Endothelial cell of umbilical vein (primary cell): ENCODE measurements around the gene METTL5. TPM values are rescaled to one million over a fixed set of nuclear protein-coding genes. Genes with fewer than 3 reads are reported as not detected.
A peak's percentile ranks its signal among the peaks of the same experiment; 100 is the strongest.

Experiments
- BruUV-seq: library from RNA; stranded (reverse); fragments of 400-500 nt; replicated peaks from 2 replicates; lab custom pipeline; 2021; lab: Mats Ljungman, UMichigan
- CTCF ChIA-PET: fragments of 300-600, 350-600 bp; sonication (Branson Sonifier 250); formaldehyde crosslinking; loops from one replicate; lab custom pipeline; 2021; ENCODE audit warnings: antibody characterized with exemption, inconsistent platforms; lab: Charles Lee
- POLR2A ChIA-PET: fragments of 300-600, 350-600 bp; sonication (Branson Sonifier 250); formaldehyde crosslinking; loops from one replicate; lab custom pipeline; 2021; ENCODE audit warnings: antibody characterized with exemption, inconsistent platforms; lab: Charles Lee
- DNase-seq: peaks from one replicate; pipeline ENCODE4 v3.0.0-alpha.2; 2011; ENCODE audit warnings: low read depth, low spot score
- FAIRE-seq: peaks from 2 replicates; lab custom pipeline; 2011; peaks lifted over from hg19 to GRCh38; lab: Jason Lieb, UNC
- H2AFZ ChIP-seq: 2 replicates; pipeline ENCODE4 v1.6.0; 2012; ENCODE audit warnings: low read depth, low read length, control low read depth, inconsistent platforms
- H3K27ac ChIP-seq: 2 replicates; pipeline ENCODE4 v1.5.1; 2011; ENCODE audit warnings: low read depth, mild to moderate bottlenecking, control low read depth, low read length, moderate library complexity; ENCODE audit not compliant: insufficient read depth
- H3K27me3 ChIP-seq, 2 experiments: 2 replicates each; pipeline versions ENCODE4 v1.6.0 to v1.6.1; 2011; ENCODE audit warnings: low read length in 2 of 2, mixed read lengths in 1 of 2; ENCODE audit not compliant: control insufficient read depth in 2 of 2, insufficient read depth in 2 of 2
- H3K36me3 ChIP-seq, 2 experiments: 2 replicates in 1 of 2; 3 replicates in 1 of 2; pipeline ENCODE4 v1.5.1; 2011; ENCODE audit warnings: low read length in 2 of 2, mild to moderate bottlenecking in 1 of 2, moderate library complexity in 1 of 2; ENCODE audit not compliant: control insufficient read depth in 2 of 2, insufficient read depth in 2 of 2; ENCODE audit errors: extremely low read depth in 1 of 2
- H3K4me1 ChIP-seq: 3 replicates; pipeline ENCODE4 v1.5.1; 2011; ENCODE audit warnings: mild to moderate bottlenecking, low read length; ENCODE audit not compliant: control insufficient read depth, insufficient read depth; ENCODE audit errors: extremely low read depth
- H3K4me2 ChIP-seq: 2 replicates; pipeline ENCODE4 v1.6.1; 2011; ENCODE audit warnings: low read length, control low read depth, mixed read lengths; ENCODE audit not compliant: insufficient read depth
- H3K4me3 ChIP-seq, 3 experiments: fragments of 200-600 bp in 1 of 3; sonication (generic), shearing (Covaris generic) in 1 of 3; replicated peaks in 1 of 3; 2 replicates each; pipeline ENCODE4 v1.5.1; 2011 to 2016; ENCODE audit warnings: control low read depth in 3 of 3, low read length in 3 of 3, mild to moderate bottlenecking in 2 of 3, inconsistent platforms in 1 of 3, low read depth in 1 of 3, moderate library complexity in 1 of 3; ENCODE audit not compliant: insufficient read depth in 1 of 3
- H3K79me2 ChIP-seq: 2 replicates; pipeline ENCODE4 v1.6.0; 2012; ENCODE audit warnings: low read length, inconsistent platforms; ENCODE audit not compliant: control insufficient read depth, insufficient read depth
- H3K9ac ChIP-seq: replicated peaks from 2 replicates; pipeline ENCODE3; 2011; ENCODE audit warnings: low read length, control low read depth; ENCODE audit not compliant: insufficient read depth; ENCODE audit errors: extremely low read depth
- H3K9me1 ChIP-seq: replicated peaks from 3 replicates; pipeline ENCODE4 v1.6.0; 2011; ENCODE audit warnings: mild to moderate bottlenecking, low read length; ENCODE audit not compliant: control insufficient read depth, insufficient read depth; ENCODE audit errors: extremely low read depth
- H3K9me3 ChIP-seq: replicated peaks from 2 replicates; pipeline ENCODE4 v1.5.1; 2012; ENCODE audit warnings: low read length, inconsistent platforms; ENCODE audit not compliant: control insufficient read depth, insufficient read depth
- H4K20me1 ChIP-seq: replicated peaks from 2 replicates; pipeline ENCODE3; 2011; ENCODE audit warnings: mild to moderate bottlenecking, low read length; ENCODE audit not compliant: control insufficient read depth, insufficient read depth; ENCODE audit errors: extremely low read depth
- CTCF ChIP-seq, 2 donors: IDR thresholded peaks; 1 replicate in 1 of 2; 2 replicates in 1 of 2; pipeline ENCODE4 v1.5.1; 2011; ENCODE audit warnings: low read length in 2 of 2, mild to moderate bottlenecking in 2 of 2, moderate library complexity in 2 of 2, control low read depth in 1 of 2, inconsistent platforms in 1 of 2, low read depth in 1 of 2; ENCODE audit not compliant: insufficient read depth in 1 of 2; ENCODE audit errors: extremely low read depth in 1 of 2
- EZH2 ChIP-seq: IDR thresholded peaks from 2 replicates; pipeline ENCODE4 v1.6.1; 2012; ENCODE audit warnings: borderline replicate concordance, low read depth, mild to moderate bottlenecking, moderate library complexity, low read length, inconsistent platforms; ENCODE audit not compliant: severe bottlenecking
- FOS ChIP-seq: IDR thresholded peaks from 2 replicates; pipeline ENCODE4 v1.6.1; 2011; ENCODE audit warnings: mild to moderate bottlenecking, low read length, moderate library complexity, borderline replicate concordance; ENCODE audit not compliant: insufficient read depth
- GATA2 ChIP-seq: IDR thresholded peaks from 2 replicates; pipeline ENCODE4 v1.7.0; 2011; ENCODE audit warnings: low read depth, mild to moderate bottlenecking, moderate library complexity, mixed read lengths, low read length; ENCODE audit not compliant: insufficient read length, insufficient read depth
- JUN ChIP-seq: IDR thresholded peaks from 2 replicates; pipeline ENCODE4 v1.6.1; 2011; ENCODE audit warnings: borderline replicate concordance, low read depth; ENCODE audit not compliant: insufficient read length, insufficient read depth
- MAX ChIP-seq: IDR thresholded peaks from 2 replicates; pipeline ENCODE4 v1.6.1; 2011; ENCODE audit not compliant: insufficient read depth, insufficient read length
- MYC ChIP-seq: IDR thresholded peaks from one replicate; pipeline ENCODE4 v1.6.1; 2011; ENCODE audit warnings: mild to moderate bottlenecking, low read depth, low read length
- POLR2A ChIP-seq: IDR thresholded peaks from 2 replicates; pipeline ENCODE4 v1.6.1; 2012; ENCODE audit warnings: low read depth, mild to moderate bottlenecking, control low read depth, low read length
- POLR2AphosphoS5 ChIP-seq: IDR thresholded peaks from 2 replicates; pipeline ENCODE4 v1.6.1; 2012; ENCODE audit warnings: low read depth, mild to moderate bottlenecking, control low read depth, low read length, moderate library complexity; ENCODE audit not compliant: insufficient read depth
- dilution Hi-C: fragments of 300-500 bp; cut with MboI; formaldehyde crosslinking; loops from one replicate; pipeline ENCODE4 v1.15.0; 2019; ENCODE audit warnings: low sequenced_read_pairs; ENCODE audit not compliant: extremely low pct_ligation_motif_present
- intact Hi-C: fragments of 100-400 bp; cut with micrococcal nuclease; formaldehyde crosslinking; loops from one replicate; pipeline ENCODE4 v1.10.0; 2022
- polyA plus RNA-seq, 4 experiments: library from polyadenylated mRNA; depleted of rRNA in 3 of 4; stranded (reverse) in 3 of 4; unstranded in 1 of 4; fragments of >200 nt; gene quantifications; 2 replicates each; pipeline versions ENCODE4 v1.2.1 to v1.2.3, GENCODE V29; 2011 to 2012; ENCODE audit warnings: missing spikeins in 1 of 4
- total RNA-seq: library from RNA; stranded (reverse); gene quantifications from 2 replicates; pipeline ENCODE4 v1.2.3, GENCODE V29; 2021

The METTL5 gene
- total and polyA plus RNA-seq, 2 donors (not counting 3 experiments of a cell fraction or from before 2014, with no cell fraction given), result 27.0 to 52.0 TPM

GRCh38 chr2:169798718-169799592, 25.8 kb downstream of the METTL5 start, which contains the start of gene SSB:
SSB (plus strand) TSS chr2:169798871; CDS start chr2:169800961, 2,090 bp downstream.
- peaks cover 14% of the 10 kb centered on the region for H3K4me1 ChIP-seq
- peak; percentile 97 for TF ChIP-seq POLR2AphosphoS5
- no peak for TF ChIP-seq EZH2
- TF ChIP-seq POLR2A, result peak; percentile 96
- TF ChIP-seq MAX, result peak; percentile 45
- DNase-seq (peak; percentile 93), FAIRE-seq (peak; percentile 92)
- no peaks in the 10 kb centered on the region for H3K27me3 ChIP-seq
- dilution Hi-C loops (no loop called here), intact Hi-C loops (loop anchor here (1.0 to 10.0 kb wide), 2 partner anchors 28 to 434 kb away; partner anchors contain the start of genes LRP2 and UBR3)
- H3K4me3 ChIP-seq, result peak within 1 kb of the TSS; percentile 91 to 99 (median 97)
- TSS peak; percentile 61 for BruUV-seq
- H3K9me1 ChIP-seq, result no peaks in the 10 kb centered on the region
- H3K36me3 ChIP-seq, result peaks cover 3 to 9% of the 10 kb centered on the region in 2 experiments
- peak within 1 kb of the TSS; percentile 98 for H2AFZ ChIP-seq
- H3K9ac ChIP-seq, result peak within 1 kb of the TSS; percentile 91
- H4K20me1 ChIP-seq, result no peaks in the 10 kb centered on the region
- H3K79me2 ChIP-seq, result peaks cover 49% of the 10 kb centered on the region
- peak within 1 kb of the TSS; percentile 100 for H3K4me2 ChIP-seq
- no peaks in the 10 kb centered on the region for H3K9me3 ChIP-seq
- H3K27ac ChIP-seq, result peak within 1 kb of the TSS; percentile 64
- ChIA-PET CTCF (interaction anchor here (0.6 to 1.4 kb wide), 4 partner anchors 9 to 346 kb away, joined by 3 to 6 read pairs (median 4); partner anchors contain the start of gene METTL5), POLR2A (interaction anchor here (0.6 to 0.7 kb wide), 2 partner anchors 1153 to 1329 kb away, joined by 3 to 6 read pairs; no protein-coding TSS in a partner anchor)

- peaks cover 3 to 9% of the 10 kb centered on the region in 2 experiments for H3K36me3 ChIP-seq
- H3K79me2 ChIP-seq, result peaks cover 43% of the 10 kb centered on the region
- dilution Hi-C loops, result no loop called here
- peak overlapping the region; percentile 98 for H2AFZ ChIP-seq
- TSS peak; percentile 52 for BruUV-seq
- peak overlapping the region; percentile 91 to 99 (median 97) for H3K4me3 ChIP-seq
- H3K9ac ChIP-seq, result peak overlapping the region; percentile 91
- no peaks in the 10 kb centered on the region for H3K27me3 ChIP-seq
- H3K9me3 ChIP-seq, result no peaks in the 10 kb centered on the region
- peak overlapping the region; percentile 64 for H3K27ac ChIP-seq
- POLR2A ChIA-PET, result interaction anchor here (0.7 kb wide), 1 partner anchor 1330 kb away, joined by 6 read pairs; no protein-coding TSS in a partner anchor
- peaks cover 14% of the 10 kb centered on the region for H3K4me1 ChIP-seq
- CTCF ChIA-PET, result interaction anchor here (1.4 kb wide), 2 partner anchors 10 to 26 kb away, joined by 5 to 6 read pairs; partner anchors contain the start of gene METTL5
- intact Hi-C loops, result loop anchor here (10.0 kb wide), 1 partner anchor 434 kb away; the partner anchor contains the start of gene LRP2
- peak overlapping the region; percentile 100 for H3K4me2 ChIP-seq
- no peaks in the 10 kb centered on the region for H3K9me1 ChIP-seq
- no peaks in the 10 kb centered on the region for H4K20me1 ChIP-seq
- FAIRE-seq (no peak), DNase-seq (no peak)
- no peak for TF ChIP-seq CTCF (IDR thresholded peaks at IDR 0.05; ENCODE audit: extremely low read depth in 1 of 2, insufficient read depth in 1 of 2, low read depth in 1 of 2, low read length in 2 of 2)
- no peak for TF ChIP-seq MAX
- TF ChIP-seq FOS, result no peak
- TF ChIP-seq GATA2, result no peak
- TF ChIP-seq EZH2, result no peak
- TF ChIP-seq POLR2AphosphoS5, result no peak
- TF ChIP-seq MYC, result no peak
- no peak for TF ChIP-seq JUN
- TF ChIP-seq POLR2A, result no peak
Measured at GRCh38 chr2:169798397-169798717, 26.3 kb downstream of the METTL5 start.
